NCI-H748 (cell line): ENCODE data around the gene ZNF814.
"Not testable (repeated sequence)": the region's sequence is repeated elsewhere in the genome, so short reads cannot be mapped to it uniquely, and the experiment has no call there.

ENCODE experiments used
- DNase-seq: peaks from one replicate; lab custom pipeline; 2025; ENCODE audit not compliant: unreplicated experiment; lab: John Stamatoyannopoulos, UW

ZNF814 gene

GRCh38 chr19:57819475-57820148 lies 69.2 kb downstream of the ZNF814 start:
- peak; percentile 97 for DNase-seq

GRCh38 chr19:57818378-57818777 lies 70.5 kb downstream of the ZNF814 start:
- no peak for DNase-seq

- DNase-seq, result no peak
These were observed 70.9 kb downstream of the ZNF814 start for GRCh38 chr19:57817976-57818375.

GRCh38 chr19:57816652-57817051 lies 72.2 kb downstream of the ZNF814 start:
- DNase-seq, result no peak

GRCh38 chr19:57815247-57816075 lies 73.4 kb downstream of the ZNF814 start:
- no peak for DNase-seq

GRCh38 chr19:57814505-57815246 lies 74.2 kb downstream of the ZNF814 start, which contains the start of gene ZNF552:
ZNF552 (minus strand) TSS chr19:57814913; CDS start chr19:57814743, 170 bp downstream.
- peak; percentile 97 for DNase-seq

- DNase-seq, result peak; percentile 23
These were observed 74.8 kb downstream of the ZNF814 start for GRCh38 chr19:57813919-57814504.

- not testable (repeated sequence) for DNase-seq
These were observed 75.6 kb downstream of the ZNF814 start for GRCh38 chr19:57812975-57813820.

- no peak for DNase-seq
These were observed 76.6 kb downstream of the ZNF814 start for GRCh38 chr19:57812226-57812625.

GRCh38 chr19:57810410-57811295 lies 78.2 kb downstream of the ZNF814 start:
- DNase-seq, result not testable (repeated sequence)

- no peak for DNase-seq
These were observed 81.3 kb downstream of the ZNF814 start for GRCh38 chr19:57807541-57807940.

- peak; percentile 47 for DNase-seq
These were observed 85.1 kb downstream of the ZNF814 start for GRCh38 chr19:57803594-57804325.

- no peak for DNase-seq
These were observed 85.6 kb downstream of the ZNF814 start for GRCh38 chr19:57803265-57803593.

- DNase-seq, result no peak
These were observed 86.6 kb downstream of the ZNF814 start for GRCh38 chr19:57802269-57802668.

GRCh38 chr19:57800696-57801095 lies 88.1 kb downstream of the ZNF814 start:
- DNase-seq, result no peak
